ENCODE data around the gene SLC35A2.

Gene SLC35A2

DNA sequence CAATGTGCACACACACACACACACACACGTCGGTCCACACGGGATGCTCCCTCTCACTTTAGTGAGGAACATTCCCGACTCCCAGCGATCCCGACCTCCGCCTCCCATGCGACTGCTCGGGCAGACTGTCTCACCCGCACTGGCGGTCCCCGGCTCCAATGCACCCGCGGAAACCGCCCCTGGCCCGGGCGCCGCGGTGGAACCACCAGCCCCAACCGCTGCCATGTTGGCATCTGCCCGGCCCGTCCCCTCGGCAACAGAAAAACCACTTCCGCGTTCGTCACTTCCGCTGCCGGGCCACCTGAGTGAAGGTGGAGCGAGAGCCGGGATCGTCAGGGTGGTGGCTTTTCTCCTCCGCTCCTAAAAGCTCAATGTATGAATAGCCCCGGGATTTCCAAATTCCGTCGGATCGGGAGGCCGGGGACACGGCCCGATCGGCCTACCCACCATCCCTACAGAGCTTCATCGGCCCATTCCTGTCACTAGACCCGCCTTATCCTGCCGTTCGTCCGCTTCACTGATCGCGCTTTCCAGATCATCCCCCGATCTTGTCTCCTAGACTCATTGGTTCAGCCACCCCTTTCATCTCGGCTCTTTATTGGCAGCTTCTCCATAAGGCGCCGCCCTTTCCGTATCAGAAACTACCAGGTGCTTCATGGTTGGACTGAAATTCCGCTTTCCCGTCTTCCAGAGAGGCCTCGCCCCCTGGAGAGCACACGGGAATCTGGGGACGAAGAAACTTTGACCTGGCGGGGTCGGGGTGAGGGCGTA, at the start of gene SLC35A2:
SLC35A2 (minus strand) TSS at position 235 of the 771 bp plus-strand sequence; CDS start at position 225, 10 bp downstream.
- peak; percentile 73 to 80 for DNase-seq (ENCODE audit: low read depth in 2 of 2)

DNA sequence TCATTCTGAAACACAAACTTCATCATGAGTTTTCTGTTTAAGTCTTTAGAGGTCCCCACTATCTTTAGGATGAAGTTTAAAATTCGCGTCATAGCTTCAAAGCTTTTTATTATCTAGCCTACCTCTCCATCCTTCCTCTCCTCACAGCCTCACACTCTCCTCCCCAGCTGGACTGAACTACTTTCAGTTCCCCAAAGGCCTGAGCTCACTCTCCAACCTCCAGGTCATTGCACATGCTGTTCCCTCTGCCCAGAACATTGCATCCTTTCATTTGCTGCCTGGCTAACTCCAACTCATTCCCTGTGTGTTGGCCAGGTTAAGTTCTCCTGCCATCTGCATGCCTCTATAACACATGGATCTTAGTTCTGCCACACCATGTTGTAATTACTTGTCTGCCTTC, 48.8 kb upstream of the SLC35A2 start:
- DNase-seq (ENCODE audit: low read depth in 2 of 2) = no peak

GRCh38 chrX:48958635-48959094, 47.2 kb upstream of the SLC35A2 start:
- no peak for DNase-seq (ENCODE audit: low read depth in 2 of 2)

DNA sequence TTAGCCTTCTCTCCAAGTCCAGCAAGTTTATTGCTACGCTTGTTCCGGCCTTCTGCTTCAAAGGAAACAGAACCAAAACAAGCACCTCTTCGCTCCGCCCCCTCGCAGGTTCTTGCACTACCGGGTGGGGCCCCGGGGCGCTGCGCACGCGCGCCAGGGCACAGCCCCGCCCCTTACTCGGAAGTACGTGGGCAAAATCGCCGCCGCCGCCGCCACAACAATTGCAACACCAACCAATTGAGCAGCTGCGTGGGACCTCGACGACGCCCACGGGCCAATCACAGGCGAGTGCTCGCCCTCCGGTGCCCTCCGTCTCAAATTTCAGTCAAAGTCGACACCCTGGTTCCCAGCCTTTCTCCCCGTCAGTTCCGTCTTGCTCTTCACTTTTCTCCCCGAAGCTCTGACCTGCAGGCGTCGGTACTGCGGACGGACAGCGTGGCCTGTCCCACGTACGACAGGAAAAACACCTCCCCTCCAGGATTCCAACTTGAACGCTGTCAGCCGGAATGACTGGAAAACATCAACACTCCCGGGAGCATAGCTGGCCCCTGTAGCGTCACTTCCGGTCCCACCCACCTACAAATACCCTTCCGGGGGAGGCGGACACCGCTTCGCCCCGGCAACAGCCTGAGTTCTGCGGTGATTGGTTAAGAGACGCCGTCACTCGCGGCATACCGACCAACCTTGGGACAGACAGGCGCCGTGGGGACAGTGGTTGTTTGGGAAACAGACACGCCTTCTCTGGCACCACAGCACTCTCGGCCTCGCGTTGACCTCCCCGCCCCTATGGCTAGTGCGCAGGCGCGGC, 46.6 kb upstream of the SLC35A2 start:
- peak; percentile 81 to 83 for DNase-seq (ENCODE audit: low read depth in 2 of 2)

DNA sequence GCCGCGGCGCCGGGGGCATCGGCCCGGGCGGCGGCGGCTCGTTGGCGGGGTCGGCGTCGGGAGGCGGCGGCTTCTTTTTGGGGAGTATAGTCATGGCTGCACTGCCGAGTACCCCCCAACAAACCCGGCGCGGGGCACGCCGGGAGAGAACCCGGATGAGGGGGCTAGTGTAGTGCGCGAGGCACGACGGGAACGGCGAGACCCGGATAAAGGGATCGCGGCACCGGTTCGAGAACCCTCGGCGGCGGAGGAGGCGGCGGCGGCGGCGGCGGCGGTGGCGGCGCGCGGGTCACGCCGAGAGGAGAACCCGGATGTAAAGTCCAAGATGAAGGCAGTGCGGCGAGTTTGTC, 46.0 kb upstream of the SLC35A2 start, which contains the start of gene OTUD5:
OTUD5 (minus strand) TSS at position 131 of the 350 bp plus-strand sequence; CDS start at position 94, 37 bp downstream.
- peak; percentile 42 to 61 for DNase-seq (ENCODE audit: low read depth in 2 of 2)

GRCh38 chrX:48956728-48957414, 45.4 kb upstream of the SLC35A2 start:
- DNase-seq (ENCODE audit: low read depth in 2 of 2) = peak in 1 of 2 donors; percentile 31

DNA sequence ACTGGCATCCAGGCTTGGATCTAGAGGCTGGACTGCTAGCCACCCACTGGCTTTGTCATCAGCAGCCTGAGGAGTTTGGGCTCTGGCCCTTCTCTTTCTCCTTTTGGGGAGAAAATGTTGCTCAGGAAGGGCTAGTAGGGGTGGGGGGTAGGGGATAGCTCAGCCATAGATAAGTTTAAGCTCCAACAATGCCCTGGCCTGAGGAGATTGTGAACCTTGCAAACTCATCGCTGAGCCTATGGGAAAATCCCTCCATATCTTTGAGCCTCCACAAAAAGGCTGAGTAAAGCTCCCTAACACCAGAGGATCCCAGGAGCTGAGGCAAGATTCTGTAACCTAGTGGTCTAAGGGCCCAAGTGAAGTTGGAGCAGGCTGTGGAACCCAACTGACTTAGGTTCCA, 37.1 kb upstream of the SLC35A2 start:
- DNase-seq (ENCODE audit: low read depth in 2 of 2) = no peak

DNA sequence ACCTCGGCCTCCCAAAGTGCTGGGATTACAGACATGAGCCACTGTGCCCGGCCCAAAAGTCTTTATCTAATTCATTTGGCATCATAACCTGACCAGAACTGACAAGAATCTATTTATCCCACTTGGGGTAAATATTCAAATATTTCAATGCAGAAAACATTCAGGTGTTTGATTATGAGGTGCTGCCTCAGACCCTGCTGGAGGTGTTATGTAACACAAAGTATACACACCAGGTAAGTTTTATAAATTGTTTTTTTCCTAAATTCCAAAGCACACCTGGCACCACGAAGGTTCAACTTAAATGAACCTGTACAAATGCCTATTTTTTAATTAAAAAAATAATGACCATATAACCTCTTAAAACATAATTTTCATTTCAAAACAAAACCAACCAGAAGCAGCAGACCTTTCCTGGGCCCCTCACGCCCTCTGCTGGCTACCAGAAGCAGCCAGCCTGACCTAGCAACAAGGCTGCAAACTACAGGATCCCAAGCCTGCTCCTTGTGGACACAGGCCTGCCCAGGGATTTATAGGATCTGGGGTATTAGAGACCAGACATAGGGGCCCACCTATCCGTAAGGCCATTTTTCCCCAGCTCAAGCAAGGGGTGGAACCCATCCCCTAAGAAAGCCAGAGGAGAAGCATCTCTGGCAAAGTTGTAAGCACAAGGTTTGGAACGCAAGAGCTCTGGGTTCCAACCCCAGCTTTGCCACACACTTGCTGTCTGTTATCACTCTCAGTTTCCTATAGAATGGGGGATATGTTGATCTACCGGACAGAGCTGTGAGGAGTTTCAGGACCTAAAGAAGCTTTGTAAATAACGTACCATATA, 34.3 kb upstream of the SLC35A2 start:
- DNase-seq (ENCODE audit: low read depth in 2 of 2) = peak in 1 of 2 donors; percentile 22

DNA sequence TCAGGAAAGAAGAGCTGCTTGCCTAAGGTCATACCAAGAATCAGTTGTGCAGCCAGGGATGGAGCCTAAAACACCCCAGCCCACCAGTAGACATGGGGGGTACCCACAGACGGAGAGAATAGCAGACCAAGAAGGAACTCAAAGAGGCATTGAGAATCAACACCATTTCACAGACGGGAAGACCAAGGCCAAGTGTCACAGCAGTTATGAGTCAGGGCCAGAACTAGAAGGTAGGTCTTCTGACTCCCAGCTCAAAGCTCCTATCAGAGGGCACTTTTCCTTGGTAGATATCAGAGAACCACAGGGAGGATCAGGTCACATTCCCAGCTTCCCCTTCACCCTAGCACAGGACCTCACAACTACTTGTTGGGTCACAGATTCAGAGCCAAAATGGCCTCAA, 31.4 kb upstream of the SLC35A2 start:
- DNase-seq (ENCODE audit: low read depth in 2 of 2) = no peak

- DNase-seq (ENCODE audit: low read depth in 2 of 2) = no peak
Observed at GRCh38 chrX:48940404-48940955, 29.0 kb upstream of the SLC35A2 start.

DNA sequence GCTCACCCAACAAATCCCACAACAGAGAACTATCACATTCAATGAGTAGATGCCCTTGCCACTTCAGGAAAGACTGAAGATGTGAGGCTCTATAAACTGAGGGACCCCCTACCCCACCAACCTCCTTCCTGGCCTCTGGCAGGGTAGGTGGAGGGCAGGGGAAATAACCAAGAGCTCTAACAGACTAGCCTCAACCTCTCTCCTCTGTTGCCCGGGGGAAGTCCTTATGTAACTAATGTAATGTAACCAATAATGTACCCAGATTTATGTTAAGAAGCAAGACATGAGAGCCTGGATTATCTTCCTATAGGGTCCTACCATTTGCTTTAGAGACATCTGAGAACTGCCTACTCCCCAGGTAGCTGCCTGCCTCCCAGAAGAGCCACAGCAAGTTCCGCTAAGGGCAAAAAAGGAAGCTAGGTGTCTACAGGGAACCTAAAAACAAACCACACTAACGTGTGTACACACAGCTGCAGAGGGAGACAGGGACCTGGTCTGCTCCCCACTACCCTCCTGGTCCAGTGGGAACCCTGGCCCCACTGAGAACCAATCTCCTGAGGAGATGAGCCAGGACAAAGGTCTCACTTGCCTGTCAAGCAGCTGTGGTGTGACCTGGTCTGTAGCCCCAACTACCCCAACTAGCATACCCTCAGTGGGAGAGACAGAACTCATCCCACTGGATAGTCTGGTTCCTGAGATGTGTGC, 28.2 kb upstream of the SLC35A2 start:
- no peak for DNase-seq (ENCODE audit: low read depth in 2 of 2)

DNA sequence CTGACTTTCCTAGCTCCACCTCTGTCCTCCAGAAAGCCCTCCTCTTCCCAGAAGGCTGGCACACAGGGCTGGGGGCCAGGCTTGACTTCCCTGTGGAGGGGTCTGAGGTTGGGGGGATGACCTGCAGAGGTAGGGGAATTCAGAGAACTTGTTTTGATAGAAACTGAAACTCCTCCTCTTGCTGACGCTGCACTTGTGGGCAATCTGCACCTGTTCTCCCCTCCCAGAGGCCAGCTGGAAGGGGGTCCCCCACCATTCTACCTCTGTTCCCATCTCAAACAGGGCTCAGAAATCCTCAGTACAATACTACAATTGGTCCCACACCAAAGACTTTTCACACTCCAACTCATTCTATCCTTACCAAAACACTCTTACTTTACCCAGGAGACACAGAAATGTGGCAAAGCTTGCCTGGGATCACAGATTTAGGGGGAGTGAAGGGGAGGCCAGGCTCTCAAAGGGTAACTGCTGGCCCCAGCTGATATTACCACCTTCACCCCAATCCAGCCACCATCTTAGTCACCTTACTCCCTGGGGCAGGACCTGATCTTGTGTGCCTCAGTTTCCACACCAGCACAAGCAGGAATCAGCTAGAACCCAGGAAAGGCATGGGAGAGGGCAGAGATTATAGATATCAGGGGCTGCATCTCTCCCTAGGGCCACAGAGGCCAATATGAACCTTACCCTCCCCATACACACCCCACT, 27.4 kb upstream of the SLC35A2 start:
- DNase-seq (ENCODE audit: low read depth in 2 of 2) = no peak

DNA sequence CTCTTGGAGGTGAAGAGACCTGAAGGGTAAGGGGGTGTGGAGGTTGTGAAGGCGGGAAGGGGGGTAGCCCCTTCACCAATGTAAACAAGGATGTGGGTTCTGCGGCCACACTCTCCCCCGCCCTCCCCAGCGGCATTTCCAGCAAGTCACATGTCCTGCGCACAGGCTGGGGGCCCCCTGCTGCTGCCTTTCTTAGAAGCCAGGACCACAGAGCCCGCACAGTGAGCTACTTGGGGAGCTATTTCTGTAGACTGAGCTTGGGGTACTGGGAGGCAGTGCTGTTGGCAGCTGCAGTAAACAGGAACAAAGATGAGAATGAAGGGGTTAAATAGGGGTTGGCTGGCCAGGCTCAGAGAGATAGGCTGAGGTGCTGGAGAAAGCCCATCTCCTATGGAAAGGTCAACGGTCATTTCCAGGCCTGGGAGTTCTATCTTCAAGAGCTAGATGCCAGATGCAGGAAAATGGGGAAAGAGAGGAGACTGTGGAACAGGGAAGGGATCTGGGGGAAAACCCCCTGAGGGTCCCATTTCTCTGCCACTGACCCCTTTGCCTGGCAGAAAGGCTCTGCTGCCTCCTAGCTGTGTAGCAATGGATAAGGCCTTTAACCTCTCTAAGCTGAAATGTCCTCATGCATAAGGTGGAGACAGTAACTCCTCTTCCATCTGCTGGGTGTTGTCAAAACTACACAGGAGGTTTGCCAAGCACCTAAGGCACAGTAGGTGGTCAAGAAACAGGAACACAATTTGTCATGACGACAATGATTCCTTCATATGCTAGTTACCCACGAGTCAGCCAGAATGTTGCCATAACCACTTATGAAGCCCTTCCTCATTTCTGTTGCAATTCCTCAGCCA, 25.8 kb upstream of the SLC35A2 start:
- peak; percentile 76 to 80 for DNase-seq (ENCODE audit: low read depth in 2 of 2)

GRCh38 chrX:48936429-48937053, 25.1 kb upstream of the SLC35A2 start:
- no peak for DNase-seq (ENCODE audit: low read depth in 2 of 2)

DNA sequence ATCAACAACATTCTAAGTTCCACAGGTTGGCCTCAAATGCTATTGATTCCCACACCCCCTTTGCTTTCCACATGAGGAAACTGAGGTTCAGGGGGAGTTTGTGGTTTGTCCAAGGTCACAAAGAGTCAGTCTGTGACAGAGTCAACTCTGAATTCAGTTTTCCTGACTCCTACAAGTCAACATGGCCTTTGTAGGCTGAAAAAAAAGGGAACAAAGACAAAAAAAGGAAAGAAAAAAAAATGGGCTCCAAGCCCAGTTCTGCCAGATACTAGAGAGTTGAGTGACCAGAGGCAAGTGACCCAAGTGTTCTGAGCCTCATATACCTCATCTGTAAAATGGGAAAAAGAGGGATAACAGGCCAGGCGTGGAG, 23.8 kb upstream of the SLC35A2 start:
- no peak for DNase-seq (ENCODE audit: low read depth in 2 of 2)

DNA sequence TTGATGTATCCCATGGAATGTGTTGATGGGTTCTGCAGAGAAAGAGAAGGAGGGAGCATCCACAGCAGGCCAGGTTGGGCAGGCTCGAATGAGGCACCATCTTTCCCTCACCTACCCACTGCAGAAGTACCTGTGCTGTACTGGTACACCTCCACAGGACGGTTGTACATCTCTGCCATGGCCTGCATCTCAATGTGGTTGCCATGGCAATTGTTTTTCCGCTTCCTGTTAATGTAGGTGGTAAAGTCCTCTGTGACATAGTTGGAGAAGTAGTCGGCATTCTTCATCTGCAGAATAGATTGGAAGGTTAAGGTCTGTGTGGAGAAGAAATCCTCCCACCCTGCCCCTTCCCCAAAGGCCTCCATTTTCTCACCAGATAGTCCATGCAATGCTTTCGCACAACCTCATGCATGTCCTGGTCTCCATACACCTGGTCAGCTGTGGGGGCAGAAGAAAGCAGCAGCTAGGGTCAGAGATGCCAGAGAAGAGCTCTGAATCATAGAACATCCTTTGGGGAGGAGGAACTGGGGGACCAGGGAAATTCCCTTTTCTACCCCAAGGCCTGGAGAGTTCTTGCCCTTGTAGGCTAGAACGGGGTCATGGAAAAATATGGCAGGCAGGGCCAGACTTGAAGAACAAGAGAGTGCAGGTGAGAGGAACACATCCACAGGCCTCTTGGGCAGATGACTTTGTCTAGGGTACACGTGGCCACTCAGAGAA, 23.3 kb upstream of the SLC35A2 start:
- DNase-seq (ENCODE audit: low read depth in 2 of 2) = no peak

- DNase-seq (ENCODE audit: low read depth in 2 of 2) = no peak
Observed at GRCh38 chrX:48933757-48934156, 22.3 kb upstream of the SLC35A2 start.

Measured in stimulated activated CD8-positive, alpha-beta memory T cell treated with anti-CD3 and anti-CD28 coated beads, Interleukin-2, amount 100 ng/mL, for 1 hour (primary cell).